Prostate gland (tissue), 2 donors: ENCODE results near the gene PIAS4. TPM values are rescaled to one million over a fixed set of nuclear protein-coding genes. Genes with fewer than 3 reads are reported as not detected.

Source experiments
- DNase-seq: peaks from one replicate; pipeline ENCODE4 v3.0.0-alpha.2; 2019; ENCODE audit warnings: low spot score
- H3K27ac ChIP-seq, 2 donors: fragments of 200-600 bp; sonication (generic); 2 replicates each; pipeline ENCODE4 v1.5.1; 2017 to 2019
- H3K27me3 ChIP-seq: fragments of 200-600 bp; sonication (generic); replicated peaks from 2 replicates; pipeline ENCODE4 v1.5.1; 2019; ENCODE audit not compliant: insufficient read depth
- H3K36me3 ChIP-seq, 2 donors: fragments of 200-600 bp; sonication (generic); 1 replicate in 1 of 2; 2 replicates in 1 of 2; pipeline versions ENCODE4 v1.5.1 to v1.8.1; 2017 to 2019
- H3K4me1 ChIP-seq: fragments of 200-600 bp; sonication (generic); replicated peaks from 2 replicates; pipeline ENCODE4 v1.5.1; 2019
- H3K4me3 ChIP-seq, 2 donors: fragments of 200-600 bp; sonication (generic); 2 replicates each; pipeline ENCODE4 v1.5.1; 2017 to 2019
- H3K9me3 ChIP-seq: fragments of 200-600 bp; sonication (generic); 2 replicates; pipeline ENCODE4 v1.5.1; 2017
- CTCF ChIP-seq, 4 experiments: fragments of 200-600 bp in 2 of 4; fragments of 450-650 bp in 2 of 4; sonication (generic) in 2 of 4; IDR thresholded peaks; 1 replicate in 3 of 4; 2 replicates in 1 of 4; pipeline ENCODE4 v1.5.1; 2016 to 2019; ENCODE audit warnings: antibody characterized with exemption in 4 of 4, mild to moderate bottlenecking in 2 of 4, moderate library complexity in 2 of 4
- POLR2A ChIP-seq: fragments of 450-650 bp; IDR thresholded peaks from one replicate; pipeline ENCODE4 v1.6.1; 2016; ENCODE audit warnings: antibody characterized with exemption, mild to moderate bottlenecking
- POLR2AphosphoS5 ChIP-seq: sonication (generic); formaldehyde crosslinking; IDR thresholded peaks from one replicate; pipeline ENCODE4 v1.6.1; 2017; ENCODE audit warnings: antibody characterized with exemption
- WGBS: methylation state at CpG from one replicate; pipeline ENCODE4 v1.1.5; 2018; 5-methylcytosine and 5-hydroxymethylcytosine counted together
- intact Hi-C: fragments of 100-400 bp; cut with DNase I; formaldehyde crosslinking; loops from one replicate; pipeline ENCODE4 v1.14.2; 2022
- total RNA-seq, 2 donors: library from RNA; depleted of rRNA; stranded (reverse); fragments of >200 nt; gene quantifications; one replicate each; pipeline ENCODE4 v1.1.0, GENCODE V29; 2016

The PIAS4 gene
- total RNA-seq, 2 donors from 2014 or later: 25.3 to 70.0 TPM

- peaks cover 10 to 11% of the 10 kb centered on the region in 2 donors for H3K36me3 ChIP-seq
- peaks cover 52% of the 10 kb centered on the region for H3K4me1 ChIP-seq
- 46% methylated on average over 21 of the region's 30 CpGs for WGBS
- TF ChIP-seq CTCF (IDR thresholded peaks at IDR 0.05) (no peak), POLR2AphosphoS5 (no peak), POLR2A (no peak)
- DNase-seq: no peak
- peak overlapping the region; percentile 98 for H3K27ac ChIP-seq
- H3K27me3 ChIP-seq: no peaks in the 10 kb centered on the region
- peak overlapping the region in 1 of 2 donors; percentile 7 for H3K4me3 ChIP-seq
- H3K9me3 ChIP-seq: no peaks in the 10 kb centered on the region
- intact Hi-C loops: no loop called here
These were observed 51.3 kb downstream of the PIAS4 start for GRCh38 chr19:4058693-4059452.

GRCh38 chr19:4059453-4059871 is 51.9 kb downstream of the PIAS4 start:
- Histone ChIP-seq H3K36me3 (peaks cover 5 to 6% of the 10 kb centered on the region in 2 donors), H3K27me3 (no peaks in the 10 kb centered on the region), H3K4me3 (peak overlapping the region in 1 of 2 donors; percentile 7), H3K9me3 (no peaks in the 10 kb centered on the region), H3K27ac (peak overlapping the region; percentile 98), H3K4me1 (peaks cover 54% of the 10 kb centered on the region)
- intact Hi-C loops: no loop called here
- WGBS: 43% methylated on average over 19 of the region's 19 CpGs
- no peak for TF ChIP-seq CTCF (IDR thresholded peaks at IDR 0.05)
- no peak for TF ChIP-seq POLR2A
- TF ChIP-seq POLR2AphosphoS5: no peak
- no peak for DNase-seq

GRCh38 chr19:4059891-4060620 is 52.5 kb downstream of the PIAS4 start:
- peaks cover 0 to under 1% of the 10 kb centered on the region in 2 donors for H3K36me3 ChIP-seq
- 49% methylated on average over 25 of the region's 42 CpGs for WGBS
- TF ChIP-seq POLR2A: no peak
- TF ChIP-seq CTCF (IDR thresholded peaks at IDR 0.05): no peak
- TF ChIP-seq POLR2AphosphoS5: no peak
- H3K27ac ChIP-seq: peak overlapping the region; percentile 98
- DNase-seq: no peak
- intact Hi-C loops: loop anchor here (5.0 kb wide), 1 partner anchor 62 kb away; the partner anchor contains the start of gene MAP2K2
- H3K27me3 ChIP-seq: no peaks in the 10 kb centered on the region
- peak overlapping the region in 1 of 2 donors; percentile 7 for H3K4me3 ChIP-seq
- H3K9me3 ChIP-seq: no peaks in the 10 kb centered on the region
- H3K4me1 ChIP-seq: peaks cover 54% of the 10 kb centered on the region

- Histone ChIP-seq H3K4me3 (peak overlapping the region; percentile 18 to 36), H3K36me3 (no peaks in the 10 kb centered on the region), H3K27ac (peak overlapping the region; percentile 98), H3K4me1 (peaks cover 54% of the 10 kb centered on the region), H3K27me3 (no peaks in the 10 kb centered on the region), H3K9me3 (no peaks in the 10 kb centered on the region)
- DNase-seq: no peak
- intact Hi-C loops: loop anchor here (5.0 kb wide), 1 partner anchor 62 kb away; the partner anchor contains the start of gene MAP2K2
- TF ChIP-seq POLR2AphosphoS5: no peak
- TF ChIP-seq CTCF (IDR thresholded peaks at IDR 0.05): no peak
- TF ChIP-seq POLR2A: no peak
- 70% methylated on average over 16 of the region's 16 CpGs for WGBS
These were observed 53.2 kb downstream of the PIAS4 start for GRCh38 chr19:4060621-4061177.
